Mesendoderm (in vitro differentiated cells): ENCODE data around the gene HRG.
A peak's percentile ranks its signal among the peaks of the same experiment; 100 is the strongest.

Source experiments
- DNase-seq: peaks from one replicate; pipeline ENCODE4 v3.0.0; 2013
- H2AK5ac ChIP-seq: 2 replicates; pipeline ENCODE4 v1.6.1; 2013; ENCODE audit warnings: low read length, inconsistent platforms
- H2BK120ac ChIP-seq: 2 replicates; pipeline ENCODE4 v1.6.1; 2013; ENCODE audit warnings: low read depth, mild to moderate bottlenecking, low read length, moderate library complexity, mixed read lengths
- H2BK15ac ChIP-seq: replicated peaks from 2 replicates; pipeline ENCODE4 v1.6.1; 2013; ENCODE audit warnings: low read depth, mild to moderate bottlenecking, moderate library complexity
- H2BK5ac ChIP-seq: 2 replicates; pipeline ENCODE4 v1.6.1; 2013; ENCODE audit warnings: low read length, inconsistent platforms
- H3K18ac ChIP-seq: 2 replicates; pipeline ENCODE4 v1.6.1; 2013; ENCODE audit warnings: mild to moderate bottlenecking, low read length, mixed read lengths
- H3K23ac ChIP-seq: one replicate; pipeline ENCODE4 v1.6.1; 2013; ENCODE audit warnings: low read length
- H3K27ac ChIP-seq: 2 replicates; pipeline ENCODE4 v1.5.1; 2013; ENCODE audit warnings: low read depth, mild to moderate bottlenecking, inconsistent platforms, low read length, moderate library complexity
- H3K27me3 ChIP-seq: 2 replicates; pipeline ENCODE4 v1.6.1; 2013; ENCODE audit warnings: low read length, control low read depth, mild to moderate bottlenecking, inconsistent platforms; ENCODE audit not compliant: insufficient read depth, poor library complexity
- H3K36me3 ChIP-seq: 2 replicates; pipeline ENCODE4 v1.6.1; 2013; ENCODE audit warnings: low read length, inconsistent platforms; ENCODE audit not compliant: control insufficient read depth, insufficient read depth
- H3K4ac ChIP-seq: one replicate; pipeline ENCODE4 v1.6.1; 2013; ENCODE audit warnings: low read depth, mild to moderate bottlenecking, low read length, moderate library complexity
- H3K4me1 ChIP-seq: 2 replicates; pipeline ENCODE4 v1.6.1; 2013; ENCODE audit warnings: low read depth, low read length, inconsistent platforms; ENCODE audit not compliant: control insufficient read depth
- H3K4me2 ChIP-seq: 2 replicates; pipeline ENCODE4 v1.6.1; 2013; ENCODE audit warnings: low read length
- H3K4me3 ChIP-seq: 2 replicates; pipeline ENCODE4 v1.5.1; 2013; ENCODE audit warnings: mild to moderate bottlenecking, low read length
- H3K56ac ChIP-seq: one replicate; pipeline ENCODE4 v1.6.1; 2013; ENCODE audit warnings: low read length
- H3K79me1 ChIP-seq: 2 replicates; pipeline ENCODE4 v1.6.1; 2013; ENCODE audit warnings: low read length, inconsistent platforms
- H3K79me2 ChIP-seq: 2 replicates; pipeline ENCODE4 v1.6.1; 2013; ENCODE audit warnings: mild to moderate bottlenecking, low read length; ENCODE audit not compliant: control insufficient read depth, insufficient read depth
- H3K9ac ChIP-seq: 2 replicates; pipeline ENCODE4 v1.6.1; 2013; ENCODE audit warnings: low read length, inconsistent platforms
- H4K5ac ChIP-seq: one replicate; pipeline ENCODE4 v1.6.1; 2013; ENCODE audit warnings: low read length
- H4K8ac ChIP-seq: one replicate; pipeline ENCODE4 v1.6.1; 2013; ENCODE audit warnings: low read depth, mild to moderate bottlenecking, control low read depth, low read length, moderate library complexity
- WGBS: extraction: QIAGEN DNeasy Blood & Tissue Kit; methylation state at CpG from one replicate; pipeline ENCODE4 v1.1.7; 2013; ENCODE audit warnings: low lambda C conversion rate, missing lambda C conversion rate; ENCODE audit not compliant: insufficient coverage; ENCODE audit errors: extremely low coverage; 5-methylcytosine and 5-hydroxymethylcytosine counted together

Gene HRG

DNA sequence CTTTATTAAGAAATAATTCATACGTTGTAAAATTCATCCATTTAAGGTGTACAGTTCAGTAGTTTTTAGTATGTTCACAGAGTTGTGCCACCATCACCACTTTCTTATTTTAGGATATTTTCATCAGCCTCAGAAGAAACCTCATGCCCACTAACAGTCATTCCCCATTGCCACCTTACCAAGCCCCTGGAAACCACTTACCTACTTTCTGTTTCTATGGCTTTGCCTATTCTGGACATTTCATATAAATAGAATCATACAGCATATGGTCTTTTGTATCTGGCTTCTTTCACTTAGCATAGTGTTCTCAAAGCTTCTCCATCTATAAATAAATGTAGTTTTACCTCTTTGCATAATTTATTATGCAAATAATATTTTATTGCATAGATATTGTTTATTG is 19.0 kb upstream of the HRG start:
- no peak overlapping the region for H3K27ac ChIP-seq
- no peaks in the 10 kb centered on the region for H3K79me1 ChIP-seq
- H3K36me3 ChIP-seq = no peaks in the 10 kb centered on the region
- H4K8ac ChIP-seq = no peak overlapping the region
- no peak overlapping the region for H2BK120ac ChIP-seq
- H3K56ac ChIP-seq = no peak overlapping the region
- no peak overlapping the region for H3K9ac ChIP-seq
- H3K18ac ChIP-seq = no peak overlapping the region
- no peak overlapping the region for H2BK15ac ChIP-seq
- no peak overlapping the region for H3K23ac ChIP-seq
- no peak overlapping the region for H2BK5ac ChIP-seq
- H3K27me3 ChIP-seq = no peaks in the 10 kb centered on the region
- no peaks in the 10 kb centered on the region for H3K79me2 ChIP-seq
- no peak overlapping the region for H4K5ac ChIP-seq
- no peak overlapping the region for H3K4ac ChIP-seq
- no peak overlapping the region for H3K4me2 ChIP-seq
- no peak overlapping the region for H2AK5ac ChIP-seq
- peaks cover 2% of the 10 kb centered on the region for H3K4me1 ChIP-seq
- WGBS = no CpG with 5 or more reads among the region's 1 CpG
- no peak for DNase-seq
- no peak overlapping the region for H3K4me3 ChIP-seq

DNA sequence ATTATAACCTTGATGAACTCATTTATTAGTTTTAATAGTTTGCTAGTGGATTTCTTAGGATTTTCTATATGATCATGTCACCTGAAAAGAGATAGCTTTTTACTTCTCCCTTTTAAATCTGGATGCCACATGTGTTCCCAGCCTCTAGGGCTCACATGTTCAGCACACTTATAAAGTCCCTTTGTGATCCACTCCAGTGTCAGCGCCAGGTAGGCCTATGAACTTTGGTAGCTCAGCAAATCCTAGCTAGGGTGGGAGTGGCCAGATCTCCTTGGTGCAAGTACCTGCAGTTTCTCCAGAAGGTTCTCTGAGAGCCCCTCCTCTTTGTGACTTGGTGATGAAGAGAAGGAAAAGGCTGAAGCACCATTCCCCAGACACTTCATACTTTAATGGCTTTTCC is 17.0 kb upstream of the HRG start:
- no peak overlapping the region for H2BK15ac ChIP-seq
- H3K4me2 ChIP-seq = no peak overlapping the region
- H4K5ac ChIP-seq = no peak overlapping the region
- H2BK5ac ChIP-seq = no peak overlapping the region
- no peaks in the 10 kb centered on the region for H3K79me1 ChIP-seq
- H3K36me3 ChIP-seq = no peaks in the 10 kb centered on the region
- DNase-seq = no peak
- H3K27ac ChIP-seq = no peak overlapping the region
- no peaks in the 10 kb centered on the region for H3K4me1 ChIP-seq
- H4K8ac ChIP-seq = no peak overlapping the region
- H3K56ac ChIP-seq = no peak overlapping the region
- no peak overlapping the region for H2AK5ac ChIP-seq
- no peak overlapping the region for H2BK120ac ChIP-seq
- no peak overlapping the region for H3K9ac ChIP-seq
- H3K23ac ChIP-seq = no peak overlapping the region
- H3K79me2 ChIP-seq = no peaks in the 10 kb centered on the region
- H3K4me3 ChIP-seq = no peak overlapping the region
- no CpG with 5 or more reads among the region's 1 CpG for WGBS
- H3K4ac ChIP-seq = no peak overlapping the region
- H3K27me3 ChIP-seq = no peaks in the 10 kb centered on the region
- no peak overlapping the region for H3K18ac ChIP-seq

DNA sequence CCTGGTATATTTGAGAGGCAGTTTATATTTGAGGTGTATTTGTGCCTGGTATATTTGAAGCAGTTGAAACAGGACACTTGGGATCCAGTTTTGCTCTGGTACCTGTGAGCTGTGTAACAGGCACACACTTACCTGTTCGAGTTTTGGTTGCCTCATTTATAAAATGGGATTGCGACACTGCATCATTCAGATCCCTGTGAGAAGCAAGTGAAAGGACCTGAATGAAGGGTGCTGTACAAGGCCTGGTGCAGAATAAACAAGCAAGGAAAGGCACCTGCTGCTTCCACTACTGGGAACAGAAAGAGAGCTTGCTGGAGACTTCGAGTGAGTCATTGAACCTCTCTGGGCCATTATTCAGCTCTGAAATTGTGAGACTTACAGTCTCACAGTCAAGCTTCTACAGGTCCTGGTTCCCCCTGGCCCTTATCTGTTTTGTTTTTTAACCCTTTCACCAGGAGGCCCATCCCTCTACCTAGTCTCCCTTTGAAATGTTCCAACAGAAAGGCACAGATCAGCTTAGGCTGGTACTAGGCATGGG is 14.1 kb upstream of the HRG start:
- Histone ChIP-seq H3K4me2 (no peak overlapping the region), H2AK5ac (no peak overlapping the region), H2BK5ac (no peak overlapping the region), H3K27me3 (no peaks in the 10 kb centered on the region), H2BK120ac (no peak overlapping the region), H3K23ac (no peak overlapping the region), H3K56ac (no peak overlapping the region), H2BK15ac (no peak overlapping the region), H3K27ac (no peak overlapping the region), H4K5ac (no peak overlapping the region), H3K18ac (no peak overlapping the region), H3K4me3 (no peak overlapping the region), H4K8ac (no peak overlapping the region), H3K9ac (no peak overlapping the region), H3K79me2 (no peaks in the 10 kb centered on the region), H3K79me1 (no peaks in the 10 kb centered on the region), H3K4ac (no peak overlapping the region), H3K36me3 (no peaks in the 10 kb centered on the region), H3K4me1 (peaks cover 2% of the 10 kb centered on the region)
- DNase-seq = no peak
- no CpG with 5 or more reads among the region's 3 CpGs for WGBS

DNA sequence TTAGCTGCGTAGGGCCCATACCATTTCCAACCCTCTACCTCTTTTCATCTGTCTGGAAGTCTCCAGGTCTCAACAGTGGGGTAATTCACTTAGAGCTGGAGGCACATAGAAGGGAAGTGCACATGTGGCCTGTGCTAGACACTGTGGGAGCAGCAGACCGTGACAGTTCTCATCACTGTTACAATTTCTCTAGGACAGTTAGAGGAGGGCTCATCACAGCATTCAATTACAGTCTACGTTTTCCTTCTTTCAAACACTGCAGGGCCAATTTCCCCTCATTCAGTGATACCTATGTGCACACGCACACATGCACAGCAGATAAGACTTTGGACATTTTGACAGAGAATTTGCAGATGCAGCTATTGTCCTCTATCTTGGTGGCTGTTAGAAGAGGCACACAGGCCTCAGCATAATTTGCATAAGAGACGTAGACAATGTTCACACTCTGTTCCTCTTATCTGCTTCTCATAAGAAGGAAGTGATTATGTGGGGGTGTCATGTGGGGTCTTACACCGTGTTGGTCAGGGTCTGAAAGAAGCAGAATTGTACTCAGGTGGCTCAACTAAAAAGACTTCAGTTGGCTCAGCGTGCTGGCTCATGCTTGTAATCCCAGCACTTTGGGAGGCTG is 12.6 kb upstream of the HRG start:
- H4K5ac ChIP-seq = no peak overlapping the region
- no CpG with 5 or more reads among the region's 7 CpGs for WGBS
- H2BK15ac ChIP-seq = no peak overlapping the region
- no peak overlapping the region for H3K4ac ChIP-seq
- H3K4me1 ChIP-seq = peaks cover 2% of the 10 kb centered on the region
- no peaks in the 10 kb centered on the region for H3K27me3 ChIP-seq
- no peak overlapping the region for H3K56ac ChIP-seq
- H3K4me3 ChIP-seq = no peak overlapping the region
- H3K79me1 ChIP-seq = no peaks in the 10 kb centered on the region
- H2BK5ac ChIP-seq = no peak overlapping the region
- no peaks in the 10 kb centered on the region for H3K79me2 ChIP-seq
- H3K9ac ChIP-seq = no peak overlapping the region
- peak overlapping the region; percentile 20 for H3K18ac ChIP-seq
- no peak for DNase-seq
- H4K8ac ChIP-seq = no peak overlapping the region
- no peaks in the 10 kb centered on the region for H3K36me3 ChIP-seq
- H3K27ac ChIP-seq = no peak overlapping the region
- H2AK5ac ChIP-seq = no peak overlapping the region
- H3K4me2 ChIP-seq = no peak overlapping the region
- no peak overlapping the region for H2BK120ac ChIP-seq
- no peak overlapping the region for H3K23ac ChIP-seq

DNA sequence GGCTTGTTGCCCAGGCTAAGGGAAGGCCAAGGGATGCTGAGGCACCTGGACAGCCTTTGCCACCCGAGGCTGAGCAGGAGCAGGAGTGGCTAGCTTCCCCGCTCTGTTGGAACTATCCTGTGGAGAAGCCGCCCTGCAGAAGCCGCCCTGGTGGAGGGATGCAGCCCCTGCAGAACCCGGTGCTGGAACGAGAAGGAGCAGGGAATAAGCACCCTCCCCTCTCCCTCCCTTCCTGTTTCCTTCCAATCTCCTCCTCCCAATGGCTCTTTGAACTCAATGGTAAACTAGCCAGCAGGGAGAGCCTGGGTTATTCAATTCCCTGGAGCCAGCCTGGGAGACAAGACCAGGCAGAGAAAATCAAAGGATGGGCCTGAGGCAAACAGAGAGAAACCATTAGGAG is 11.8 kb upstream of the HRG start:
- Histone ChIP-seq H3K4me2 (no peak overlapping the region), H3K4me3 (no peak overlapping the region), H2AK5ac (no peak overlapping the region), H3K9ac (no peak overlapping the region), H3K18ac (peak overlapping the region; percentile 20), H3K56ac (peak overlapping the region; percentile 70), H3K36me3 (no peaks in the 10 kb centered on the region), H4K8ac (no peak overlapping the region), H2BK5ac (no peak overlapping the region), H3K27ac (peak overlapping the region; percentile 20), H4K5ac (no peak overlapping the region), H3K4ac (no peak overlapping the region), H3K4me1 (peaks cover 2% of the 10 kb centered on the region), H3K79me2 (no peaks in the 10 kb centered on the region), H3K27me3 (no peaks in the 10 kb centered on the region), H3K23ac (no peak overlapping the region), H3K79me1 (no peaks in the 10 kb centered on the region), H2BK15ac (no peak overlapping the region), H2BK120ac (no peak overlapping the region)
- DNase-seq = peak; percentile 96
- no CpG with 5 or more reads among the region's 6 CpGs for WGBS
